ENCODE measurements around the gene PHACTR3.

The PHACTR3 gene

GRCh38 chr20:59784365-59784764 is 180.0 kb downstream of the PHACTR3 start:
- DNase-seq, result no peak

GRCh38 chr20:59784791-59785668 is 180.7 kb downstream of the PHACTR3 start:
- DNase-seq, result no peak

DNA sequence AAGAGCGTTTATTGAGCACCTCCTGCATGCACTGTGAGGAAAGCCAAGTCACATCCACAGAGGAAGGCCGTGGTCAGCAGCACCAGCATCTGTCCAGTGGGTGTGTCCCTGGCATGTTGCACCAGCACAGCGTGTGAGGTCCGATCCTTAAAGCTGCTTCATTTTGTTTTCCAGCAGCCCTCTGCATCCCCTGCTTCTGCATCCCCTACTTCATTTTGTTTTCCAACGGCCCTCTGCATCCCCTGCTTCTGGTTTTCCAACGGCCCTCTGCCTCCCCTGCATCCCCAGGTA is 181.3 kb downstream of the PHACTR3 start:
- DNase-seq, result no peak

- DNase-seq, result no peak
Observed at GRCh38 chr20:59785986-59786795, 181.9 kb downstream of the PHACTR3 start.

GRCh38 chr20:59786801-59787537 is 182.6 kb downstream of the PHACTR3 start:
- DNase-seq, result no peak

GRCh38 chr20:59787538-59787890 is 183.2 kb downstream of the PHACTR3 start:
- no peak for DNase-seq

DNA sequence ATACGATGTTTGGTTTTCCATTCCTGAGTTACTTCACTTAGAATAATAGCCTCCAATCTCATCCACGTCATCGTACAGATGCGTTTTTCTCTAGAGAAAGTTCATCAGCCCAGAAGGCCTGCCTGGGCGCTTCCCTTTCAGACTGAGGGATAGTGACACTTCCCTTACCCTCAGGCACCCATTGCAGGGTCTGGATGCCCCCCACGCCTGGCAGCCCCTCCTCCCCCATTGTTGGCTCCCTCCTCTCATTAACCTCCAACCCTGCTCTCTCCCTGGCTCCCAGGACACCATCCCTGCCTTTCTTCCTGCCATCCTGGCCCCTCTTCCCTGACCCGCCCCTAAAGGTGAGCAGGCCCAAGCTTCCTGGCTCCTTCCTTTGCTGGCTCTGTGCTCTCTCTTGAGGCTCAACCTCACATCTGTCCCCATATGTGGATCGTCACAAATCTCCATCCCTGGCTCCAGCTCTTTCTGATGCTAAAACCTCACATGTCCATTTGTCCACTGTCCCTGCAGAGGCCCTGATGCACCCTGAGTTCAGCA is 183.9 kb downstream of the PHACTR3 start:
- DNase-seq, result no peak

GRCh38 chr20:59788811-59789397 is 184.6 kb downstream of the PHACTR3 start:
- no peak for DNase-seq

DNA sequence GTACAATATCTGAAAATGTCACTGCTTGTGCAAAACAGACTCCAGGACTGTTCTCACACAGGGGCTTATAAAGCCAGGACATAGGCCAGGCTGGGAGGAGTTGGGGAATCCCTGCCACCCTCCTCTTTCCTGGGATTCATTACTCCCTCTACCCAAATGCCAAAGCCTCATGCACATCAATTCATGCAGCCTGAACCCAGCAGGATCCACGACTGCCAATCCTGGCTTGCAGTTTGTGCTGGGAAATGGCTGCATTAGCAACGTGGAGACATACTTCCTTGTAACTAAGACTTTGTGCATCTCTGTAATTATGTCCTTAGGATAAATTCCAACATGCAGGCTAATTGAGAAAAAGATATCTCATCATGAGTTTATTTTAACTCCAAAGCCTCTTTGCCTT is 185.3 kb downstream of the PHACTR3 start:
- no peak for DNase-seq

GRCh38 chr20:59790346-59790745 is 186.0 kb downstream of the PHACTR3 start:
- DNase-seq, result no peak

DNA sequence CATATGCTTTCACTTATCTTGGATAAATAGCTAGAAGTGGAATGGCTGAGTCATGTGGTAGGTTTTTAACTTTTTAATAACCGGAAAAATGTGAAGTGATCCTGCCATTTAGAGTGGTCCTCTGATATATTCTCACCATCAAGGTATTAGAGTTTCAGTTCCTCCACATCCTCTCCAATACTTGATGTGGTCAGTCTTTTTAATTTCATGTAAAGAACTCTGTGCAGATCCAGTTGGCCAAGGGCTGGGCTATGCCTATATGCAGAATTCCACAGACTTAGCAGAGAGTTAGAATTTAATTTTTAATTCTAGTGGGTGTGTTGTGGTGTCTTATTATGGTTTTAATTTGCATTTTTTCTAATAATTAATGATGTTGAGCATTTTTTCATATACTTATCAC is 188.0 kb downstream of the PHACTR3 start:
- no peak for DNase-seq

GRCh38 chr20:59794555-59794954 is 190.2 kb downstream of the PHACTR3 start:
- DNase-seq, result no peak

- no peak for DNase-seq
Observed at GRCh38 chr20:59800309-59800708, 196.0 kb downstream of the PHACTR3 start.

DNA sequence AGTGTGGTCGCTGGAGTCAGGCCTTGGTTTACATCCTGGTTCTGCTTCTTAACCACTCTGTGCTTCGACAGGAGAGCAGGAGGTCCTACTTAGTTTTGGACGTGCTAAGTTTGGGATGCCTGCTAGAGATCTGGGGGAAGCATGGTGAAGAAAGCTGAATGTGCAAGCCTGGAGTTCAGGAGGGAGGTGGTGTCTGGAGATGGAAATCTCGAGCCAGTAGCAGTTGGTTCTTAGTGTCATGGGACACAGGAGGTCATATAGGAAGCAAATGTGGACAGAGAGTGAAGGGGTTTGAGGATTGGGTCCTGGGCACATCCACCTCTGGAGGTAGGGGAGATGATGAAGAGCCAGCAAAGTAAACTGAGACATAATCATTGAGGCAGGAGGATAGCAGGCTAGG is 197.7 kb downstream of the PHACTR3 start:
- DNase-seq, result no peak

DNA sequence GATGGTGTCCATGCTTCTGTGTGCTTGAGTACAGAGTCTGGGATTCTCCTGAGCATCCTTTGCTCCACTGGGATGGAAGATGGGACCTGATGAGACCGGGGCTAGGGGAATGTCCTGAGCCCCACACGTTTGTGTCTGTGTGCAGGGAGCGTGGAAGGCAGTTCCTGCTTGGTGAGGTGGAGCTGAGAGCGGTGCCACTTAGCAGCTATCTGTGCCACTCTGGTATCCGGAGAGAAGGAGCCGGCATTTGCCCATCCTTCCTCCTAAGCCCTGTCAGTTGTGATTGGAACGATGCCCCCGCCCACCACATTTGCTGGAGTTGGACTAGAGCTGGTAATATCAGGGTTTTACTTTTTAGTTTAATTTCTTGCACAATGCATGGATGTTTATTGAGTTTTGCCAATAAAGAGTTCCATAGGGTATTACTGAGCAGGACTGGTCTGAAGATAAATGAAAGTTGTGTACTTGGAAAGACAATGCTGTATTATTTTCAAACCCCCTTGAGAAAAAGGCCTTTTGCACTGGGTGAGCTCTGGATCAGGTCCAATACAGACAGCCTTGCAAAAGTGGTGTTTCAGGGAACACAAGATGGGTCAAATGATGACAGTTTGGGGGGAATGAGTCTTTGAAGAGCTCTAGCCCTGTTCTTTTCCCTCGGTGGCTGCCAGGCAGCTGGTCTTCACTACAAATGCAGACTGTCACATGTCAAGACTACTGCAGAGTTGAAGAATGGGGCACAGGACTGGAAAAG is 198.3 kb downstream of the PHACTR3 start:
- DNase-seq, result no peak

GRCh38 chr20:59804347-59804746 is 200.0 kb downstream of the PHACTR3 start:
- DNase-seq, result no peak

GRCh38 chr20:59804871-59805665 is 200.7 kb downstream of the PHACTR3 start:
- DNase-seq, result no peak

GRCh38 chr20:59805786-59806577 is 201.6 kb downstream of the PHACTR3 start:
- no peak for DNase-seq

DNA sequence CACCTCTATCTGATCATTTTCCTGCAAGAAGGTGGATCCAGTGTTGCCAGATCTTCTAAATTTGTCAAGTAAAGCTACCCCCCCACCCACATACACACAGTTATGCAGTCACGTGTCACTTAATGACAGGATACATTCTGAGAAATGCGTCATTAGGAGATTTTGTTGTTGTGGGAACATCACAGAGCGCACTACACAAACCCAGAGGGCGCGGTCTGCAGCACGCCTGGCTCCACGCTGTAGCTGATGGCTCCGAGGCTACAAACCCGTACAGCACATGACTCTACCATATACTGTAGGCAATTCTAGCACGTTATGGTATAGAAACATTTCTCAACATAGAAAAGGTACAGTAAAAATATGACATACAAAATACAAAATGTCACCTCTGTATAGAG is 202.2 kb downstream of the PHACTR3 start:
- DNase-seq, result no peak

- no peak for DNase-seq
Observed at GRCh38 chr20:59807909-59808728, 203.8 kb downstream of the PHACTR3 start.

Measured in activated CD4-positive, alpha-beta T cell treated with anti-CD3 and anti-CD28 coated beads, Interleukin-10, Interleukin-2, amounts not matched to agents 100 ng/mL and 50 ng/mL, durations not matched to agents 16 hours and 8 hours (primary cell).